Activated naive CD4-positive, alpha-beta T cell treated with anti-CD3 and anti-CD28 coated beads, Interleukin-2, amount 50 U/mL, for 24 hours (primary cell): ENCODE measurements around the gene OVOL3.
"Not testable (repeated sequence)": the region's sequence is repeated elsewhere in the genome, so short reads cannot be mapped to it uniquely, and the experiment has no call there.

Source experiments
- H3K27ac Mint-ChIP-seq: one replicate; pipeline ENCODE4 v1.8.0; 2021; ENCODE audit warnings: mild to moderate bottlenecking, mixed read lengths
- H3K27me3 Mint-ChIP-seq: one replicate; pipeline ENCODE4 v1.8.0; 2021; ENCODE audit warnings: mixed read lengths
- H3K36me3 Mint-ChIP-seq: one replicate; pipeline ENCODE4 v1.8.0; 2021; ENCODE audit warnings: mixed read lengths
- H3K4me1 Mint-ChIP-seq: one replicate; pipeline ENCODE4 v1.8.0; 2021; ENCODE audit warnings: mixed read lengths
- H3K4me3 Mint-ChIP-seq: one replicate; pipeline ENCODE4 v1.8.0; 2021; ENCODE audit warnings: mild to moderate bottlenecking, mixed read lengths
- H3K9me3 Mint-ChIP-seq: one replicate; pipeline ENCODE4 v1.8.0; 2021; ENCODE audit warnings: mixed read lengths

The OVOL3 gene

GRCh38 chr19:36110487-36111199, at the start of gene OVOL3:
OVOL3 (plus strand) TSS chr19:36111143; CDS start chr19:36111203, 60 bp downstream.
- Mint-ChIP-seq H3K4me1 (peaks cover 17% of the 10 kb centered on the region), H3K9me3 (no peaks in the 10 kb centered on the region), H3K27ac (no peak within 1 kb of the TSS), H3K27me3 (no peaks in the 10 kb centered on the region), H3K4me3 (no peak within 1 kb of the TSS), H3K36me3 (peaks cover 4% of the 10 kb centered on the region)

GRCh38 chr19:36061367-36061766, 49.6 kb upstream of the OVOL3 start:
- Mint-ChIP-seq H3K36me3 (no peaks in the 10 kb centered on the region), H3K9me3 (no peaks in the 10 kb centered on the region)

GRCh38 chr19:36064826-36065225, 46.1 kb upstream of the OVOL3 start:
- Mint-ChIP-seq H3K27me3 (no peaks in the 10 kb centered on the region), H3K36me3 (no peaks in the 10 kb centered on the region), H3K27ac (no peak overlapping the region), H3K4me3 (no peak overlapping the region), H3K4me1 (no peaks in the 10 kb centered on the region), H3K9me3 (no peaks in the 10 kb centered on the region)

More at GRCh38 chr19:36061367-36061766, 49.6 kb upstream of the OVOL3 start:
- Mint-ChIP-seq H3K4me1 (no peaks in the 10 kb centered on the region), H3K4me3 (no peak overlapping the region), H3K27ac (no peak overlapping the region), H3K27me3 (no peaks in the 10 kb centered on the region)

GRCh38 chr19:36067681-36068080, 43.3 kb upstream of the OVOL3 start:
- no peak overlapping the region for H3K27ac Mint-ChIP-seq
- H3K36me3 Mint-ChIP-seq: no peaks in the 10 kb centered on the region
- H3K4me3 Mint-ChIP-seq: no peak overlapping the region
- no peaks in the 10 kb centered on the region for H3K27me3 Mint-ChIP-seq
- no peaks in the 10 kb centered on the region for H3K9me3 Mint-ChIP-seq
- no peaks in the 10 kb centered on the region for H3K4me1 Mint-ChIP-seq

- not testable (repeated sequence) for H3K36me3 Mint-ChIP-seq, H3K9me3 Mint-ChIP-seq, H3K4me3 Mint-ChIP-seq, H3K27ac Mint-ChIP-seq, H3K27me3 Mint-ChIP-seq, H3K4me1 Mint-ChIP-seq
These were observed 42.0 kb upstream of the OVOL3 start for GRCh38 chr19:36068810-36069499.

- Mint-ChIP-seq H3K36me3 (peaks cover 3% of the 10 kb centered on the region), H3K4me3 (no peak overlapping the region), H3K9me3 (no peaks in the 10 kb centered on the region), H3K27ac (no peak overlapping the region), H3K27me3 (no peaks in the 10 kb centered on the region), H3K4me1 (no peaks in the 10 kb centered on the region)
These were observed 38.9 kb upstream of the OVOL3 start for GRCh38 chr19:36072081-36072480.

- no peak overlapping the region for H3K27ac Mint-ChIP-seq
- H3K4me3 Mint-ChIP-seq: no peak overlapping the region
These were observed 37.6 kb upstream of the OVOL3 start for GRCh38 chr19:36073121-36073876.

GRCh38 chr19:36079389-36079945, 31.5 kb upstream of the OVOL3 start:
- Mint-ChIP-seq H3K36me3 (peaks cover 8% of the 10 kb centered on the region), H3K27me3 (no peaks in the 10 kb centered on the region), H3K4me1 (no peaks in the 10 kb centered on the region), H3K27ac (no peak overlapping the region), H3K9me3 (no peaks in the 10 kb centered on the region), H3K4me3 (no peak overlapping the region)

More at GRCh38 chr19:36073121-36073876, 37.6 kb upstream of the OVOL3 start:
- H3K27me3 Mint-ChIP-seq: no peaks in the 10 kb centered on the region
- no peaks in the 10 kb centered on the region for H3K4me1 Mint-ChIP-seq
- no peaks in the 10 kb centered on the region for H3K9me3 Mint-ChIP-seq
- peaks cover 3% of the 10 kb centered on the region for H3K36me3 Mint-ChIP-seq

GRCh38 chr19:36081385-36081784, 29.6 kb upstream of the OVOL3 start:
- H3K4me1 Mint-ChIP-seq: no peaks in the 10 kb centered on the region
- no peaks in the 10 kb centered on the region for H3K27me3 Mint-ChIP-seq
- H3K27ac Mint-ChIP-seq: no peak overlapping the region
- H3K36me3 Mint-ChIP-seq: peaks cover 5% of the 10 kb centered on the region
- no peak overlapping the region for H3K4me3 Mint-ChIP-seq
- no peaks in the 10 kb centered on the region for H3K9me3 Mint-ChIP-seq

GRCh38 chr19:36081894-36082293, 29.0 kb upstream of the OVOL3 start:
- no peaks in the 10 kb centered on the region for H3K4me1 Mint-ChIP-seq
- H3K36me3 Mint-ChIP-seq: peaks cover 5% of the 10 kb centered on the region
- H3K27ac Mint-ChIP-seq: no peak overlapping the region
- no peaks in the 10 kb centered on the region for H3K9me3 Mint-ChIP-seq
- H3K27me3 Mint-ChIP-seq: no peaks in the 10 kb centered on the region
- H3K4me3 Mint-ChIP-seq: no peak overlapping the region

- no peaks in the 10 kb centered on the region for H3K9me3 Mint-ChIP-seq
- no peak overlapping the region for H3K4me3 Mint-ChIP-seq
- no peaks in the 10 kb centered on the region for H3K27me3 Mint-ChIP-seq
- H3K36me3 Mint-ChIP-seq: peaks cover 5% of the 10 kb centered on the region
- H3K27ac Mint-ChIP-seq: no peak overlapping the region
- H3K4me1 Mint-ChIP-seq: no peaks in the 10 kb centered on the region
These were observed 28.0 kb upstream of the OVOL3 start for GRCh38 chr19:36082916-36083315.

GRCh38 chr19:36084231-36085009, 26.5 kb upstream of the OVOL3 start:
- Mint-ChIP-seq H3K36me3 (peaks cover 5% of the 10 kb centered on the region), H3K27me3 (no peaks in the 10 kb centered on the region), H3K9me3 (no peaks in the 10 kb centered on the region), H3K27ac (no peak overlapping the region), H3K4me3 (no peak overlapping the region), H3K4me1 (no peaks in the 10 kb centered on the region)

- Mint-ChIP-seq H3K4me3 (no peak overlapping the region), H3K4me1 (no peaks in the 10 kb centered on the region), H3K27me3 (no peaks in the 10 kb centered on the region), H3K36me3 (peaks cover 5% of the 10 kb centered on the region), H3K27ac (no peak overlapping the region), H3K9me3 (no peaks in the 10 kb centered on the region)
These were observed 24.6 kb upstream of the OVOL3 start for GRCh38 chr19:36086326-36086725.

GRCh38 chr19:36089847-36090246, 21.1 kb upstream of the OVOL3 start:
- Mint-ChIP-seq H3K36me3 (peaks cover 2% of the 10 kb centered on the region), H3K27ac (no peak overlapping the region), H3K9me3 (no peaks in the 10 kb centered on the region), H3K4me1 (no peaks in the 10 kb centered on the region), H3K4me3 (no peak overlapping the region), H3K27me3 (no peaks in the 10 kb centered on the region)
